HepG2 (cell line): ENCODE data around the gene AMOTL1. TPM values are rescaled to one million over a fixed set of nuclear protein-coding genes. Genes with fewer than 3 reads are reported as not detected.

ENCODE experiments used
- ATAC-seq: fragments of 200-7000 bp; cut with Tn5 transposase; 3 replicates; pipeline ENCODE4 v1.9.1; 2020; ENCODE audit warnings: mild to moderate bottlenecking, moderate library complexity
- BruUV-seq: library from RNA; stranded (reverse); fragments of 400-500 nt; replicated peaks from 2 replicates; lab custom pipeline; 2021; lab: Mats Ljungman, UMichigan
- CTCF ChIA-PET: fragments of 300-600 bp; formaldehyde crosslinking; extraction: SDS; loops from one replicate; lab custom pipeline; 2021; ENCODE audit warnings: low total read pairs, inconsistent platforms, low intra/inter-chr PET ratio; lab: Yijun Ruan, JAX
- POLR2A ChIA-PET: fragments of 350-600 bp; sonication (Branson Sonifier 250); formaldehyde crosslinking; loops from one replicate; lab custom pipeline; 2020; ENCODE audit warnings: antibody characterized with exemption, inconsistent platforms; lab: Yijun Ruan, JAX
- DNase-seq: peaks from one replicate; pipeline ENCODE4 v3.0.0-alpha.2; 2015; ENCODE audit warnings: low spot score
- FAIRE-seq: peaks from 3 replicates; lab custom pipeline; 2011; peaks lifted over from hg19 to GRCh38; lab: Jason Lieb, UNC
- H2AFZ ChIP-seq: one replicate; pipeline ENCODE4 v1.6.1; 2011; ENCODE audit warnings: low read length, inconsistent platforms
- H3K27ac ChIP-seq: fragments of 300-600 bp; 3 replicates; pipeline ENCODE4 v1.8.0; 2011; ENCODE audit warnings: mixed run types, mild to moderate bottlenecking, mixed read lengths, low read length, inconsistent platforms; ENCODE audit not compliant: insufficient read depth; ENCODE audit errors: extremely low read length
- H3K27me3 ChIP-seq, 2 experiments: fragments of 200-600 bp in 1 of 2; 2 replicates in 1 of 2; 3 replicates in 1 of 2; pipeline versions ENCODE4 v1.6.0 to v1.8.0; 2011; ENCODE audit warnings: low read length in 2 of 2, mild to moderate bottlenecking in 2 of 2, moderate library complexity in 2 of 2, inconsistent platforms in 1 of 2; ENCODE audit not compliant: insufficient read depth in 2 of 2, control insufficient read depth in 1 of 2
- H3K36me3 ChIP-seq, 2 experiments: fragments of 200-600 bp in 1 of 2; replicated peaks in 1 of 2; 2 replicates in 1 of 2; 3 replicates in 1 of 2; pipeline versions ENCODE4 v1.5.1 to v1.8.0; 2011; ENCODE audit warnings: low read length in 2 of 2, inconsistent platforms in 1 of 2; ENCODE audit not compliant: insufficient read depth in 2 of 2, control insufficient read depth in 1 of 2
- H3K4me1 ChIP-seq: 2 replicates; pipeline ENCODE4 v1.5.1; 2012; ENCODE audit warnings: low read length, inconsistent platforms; ENCODE audit not compliant: insufficient read depth
- H3K4me2 ChIP-seq: 2 replicates; pipeline ENCODE4 v1.6.0; 2011; ENCODE audit warnings: low read depth, low read length, inconsistent platforms
- H3K4me3 ChIP-seq, 3 experiments: fragments of 200-600 bp in 1 of 3; sonication (generic), shearing (Covaris generic) in 1 of 3; replicated peaks in 1 of 3; 2 replicates each; pipeline ENCODE4 v1.5.1; 2011 to 2016; ENCODE audit warnings: low read length in 3 of 3, inconsistent platforms in 2 of 3, low read depth in 2 of 3, mild to moderate bottlenecking in 2 of 3, control low read depth in 1 of 3, mixed read lengths in 1 of 3; ENCODE audit not compliant: insufficient read depth in 1 of 3
- H3K79me2 ChIP-seq: one replicate; pipeline ENCODE4 v1.6.1; 2011; ENCODE audit warnings: low read length, inconsistent platforms; ENCODE audit not compliant: insufficient read depth
- H3K9ac ChIP-seq: 2 replicates; pipeline ENCODE4 v1.6.0; 2011; ENCODE audit warnings: mild to moderate bottlenecking, low read depth, low read length, inconsistent platforms; ENCODE audit not compliant: insufficient read depth
- H3K9me3 ChIP-seq: 2 replicates; pipeline ENCODE4 v1.5.1; 2012; ENCODE audit warnings: mild to moderate bottlenecking, low read length
- H4K20me1 ChIP-seq: 2 replicates; pipeline ENCODE4 v1.6.0; 2011; ENCODE audit warnings: inconsistent platforms, mild to moderate bottlenecking, low read length, moderate library complexity; ENCODE audit not compliant: insufficient read depth
- CEBPB ChIP-seq: IDR thresholded peaks from 2 replicates; pipeline ENCODE4 v1.6.1; 2011; ENCODE audit warnings: low read depth, low read length, improper control_type of control experiment, borderline replicate concordance
- FOSL1 ChIP-seq: sonication (generic); formaldehyde crosslinking; IDR thresholded peaks from 2 replicates; pipeline ENCODE4 v1.9.0; 2021; ENCODE audit warnings: missing genetic modification reagents, borderline replicate concordance
- FOSL2 ChIP-seq: sonication (generic); formaldehyde crosslinking; IDR thresholded peaks from 2 replicates; pipeline ENCODE4 v1.4.0; 2020; ENCODE audit warnings: missing genetic modification reagents
- FOXA1 ChIP-seq, 2 experiments: fragments of 450-650 bp in 1 of 2; sonication (generic) in 1 of 2; formaldehyde crosslinking in 1 of 2; IDR thresholded peaks; 2 replicates each; pipeline versions ENCODE4 v1.4.0 to v1.6.1; 2016 to 2020; ENCODE audit warnings: missing genetic modification reagents in 1 of 2
- NBN ChIP-seq: fragments of 450-650 bp; conservative IDR thresholded peaks from 2 replicates; pipeline ENCODE4 v1.6.1; 2017
- PCBP1 ChIP-seq: fragments of 200-400 bp; formaldehyde crosslinking; IDR thresholded peaks from 2 replicates; pipeline ENCODE4 v1.6.1; 2017; ENCODE audit warnings: mild to moderate bottlenecking, low read depth, low read length, borderline replicate concordance
- ZFP90 ChIP-seq: sonication (generic); formaldehyde crosslinking; IDR thresholded peaks from 2 replicates; pipeline ENCODE4 v1.8.0; 2022; ENCODE audit warnings: missing genetic modification reagents, mild to moderate bottlenecking, inconsistent platforms, borderline replicate concordance
- ZFY ChIP-seq: sonication (generic); formaldehyde crosslinking; IDR thresholded peaks from 2 replicates; pipeline ENCODE4 v1.4.0; 2020; ENCODE audit warnings: missing genetic modification reagents
- ZNF12 ChIP-seq: sonication (generic); formaldehyde crosslinking; IDR thresholded peaks from 2 replicates; pipeline ENCODE4 v1.5.0; 2020; ENCODE audit warnings: missing genetic modification reagents
- ZNF83 ChIP-seq: sonication (generic); formaldehyde crosslinking; IDR thresholded peaks from 2 replicates; pipeline ENCODE4 v1.4.0; 2020; ENCODE audit warnings: missing genetic modification reagents, mild to moderate bottlenecking, borderline replicate concordance
- ZSCAN20 ChIP-seq: sonication (generic); formaldehyde crosslinking; IDR thresholded peaks from 2 replicates; pipeline ENCODE4 v1.4.0; 2020; ENCODE audit warnings: missing genetic modification reagents, mild to moderate bottlenecking, borderline replicate concordance
- WGBS: methylation state at CpG from one replicate; pipeline ENCODE4 v1.1.6; 2017; ENCODE audit warnings: low lambda C conversion rate; 5-methylcytosine and 5-hydroxymethylcytosine counted together
- in situ Hi-C: cut with HindIII; loops from 2 replicates; pipeline ENCODE4 v1.10.0; 2017; ENCODE audit warnings: low pct_unique_long_range_greater_than_20kb; ENCODE audit not compliant: extremely low pct_ligation_motif_present
- intact Hi-C: fragments of 100-400 bp; cut with micrococcal nuclease; formaldehyde crosslinking; loops from one replicate; pipeline ENCODE4 v1.10.0; 2022; ENCODE audit not compliant: unreplicated experiment
- polyA plus RNA-seq, 8 experiments: library from polyadenylated mRNA; depleted of rRNA in 3 of 8; stranded (reverse) in 7 of 8; unstranded in 1 of 8; fragments of >200 nt; fragmentation: Illumina TruSeq in 4 of 8; extraction: Trizol in 4 of 8; gene quantifications; 2 replicates each; pipeline versions ENCODE4 v1.2.1 to v1.2.3, GENCODE V29; 2011 to 2016; ENCODE audit warnings: low read depth in 4 of 8, missing spikeins in 1 of 8, mixed read lengths in 1 of 8; ENCODE audit not compliant: insufficient read depth in 1 of 8
- total RNA-seq, 5 experiments: library from RNA; depleted of rRNA; stranded (reverse); fragments of >200 nt; fragmentation: Illumina TruSeq; extraction: Trizol; gene quantifications; 2 replicates each; pipeline ENCODE4 v1.2.3, GENCODE V29; 2016; ENCODE audit warnings: low read depth in 1 of 5
- TF ChIP-seq, protein P1 (sequence below): sonication (generic); formaldehyde crosslinking; IDR thresholded peaks from 2 replicates; pipeline ENCODE4 v1.5.0; 2020; ENCODE audit warnings: mild to moderate bottlenecking, missing genetic modification reagents
- TF ChIP-seq, protein P2 (sequence below): sonication (generic); formaldehyde crosslinking; IDR thresholded peaks from 2 replicates; pipeline ENCODE4 v1.4.0; 2020; ENCODE audit warnings: missing genetic modification reagents, borderline replicate concordance

The AMOTL1 gene
- total and polyA plus RNA-seq, 2 of the 13 experiments (the other 11 are each of a cell fraction or from before 2014, with no cell fraction given), result 0.01 to 0.20 TPM

DNA sequence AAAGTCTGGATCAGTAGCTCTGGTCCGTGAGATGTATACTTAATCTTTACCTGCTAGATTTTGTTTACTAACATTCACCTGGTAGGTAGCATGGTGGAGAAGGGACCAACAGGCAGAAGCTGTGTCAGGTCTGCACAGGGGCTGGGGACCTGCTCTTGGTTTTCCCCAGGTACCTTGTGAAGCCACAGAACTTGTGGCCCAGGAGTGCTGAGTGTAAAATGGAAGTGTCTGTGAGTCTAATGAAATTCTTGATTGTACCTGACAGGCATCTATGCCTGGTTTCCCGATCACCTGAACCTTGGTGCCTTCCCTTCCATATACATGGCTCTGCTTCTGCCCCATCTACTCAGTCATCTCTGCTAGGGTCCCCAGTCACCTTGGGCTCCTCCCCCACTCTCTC, 110.8 kb downstream of the AMOTL1 start (continued):
- TF ChIP-seq, protein P1, sequence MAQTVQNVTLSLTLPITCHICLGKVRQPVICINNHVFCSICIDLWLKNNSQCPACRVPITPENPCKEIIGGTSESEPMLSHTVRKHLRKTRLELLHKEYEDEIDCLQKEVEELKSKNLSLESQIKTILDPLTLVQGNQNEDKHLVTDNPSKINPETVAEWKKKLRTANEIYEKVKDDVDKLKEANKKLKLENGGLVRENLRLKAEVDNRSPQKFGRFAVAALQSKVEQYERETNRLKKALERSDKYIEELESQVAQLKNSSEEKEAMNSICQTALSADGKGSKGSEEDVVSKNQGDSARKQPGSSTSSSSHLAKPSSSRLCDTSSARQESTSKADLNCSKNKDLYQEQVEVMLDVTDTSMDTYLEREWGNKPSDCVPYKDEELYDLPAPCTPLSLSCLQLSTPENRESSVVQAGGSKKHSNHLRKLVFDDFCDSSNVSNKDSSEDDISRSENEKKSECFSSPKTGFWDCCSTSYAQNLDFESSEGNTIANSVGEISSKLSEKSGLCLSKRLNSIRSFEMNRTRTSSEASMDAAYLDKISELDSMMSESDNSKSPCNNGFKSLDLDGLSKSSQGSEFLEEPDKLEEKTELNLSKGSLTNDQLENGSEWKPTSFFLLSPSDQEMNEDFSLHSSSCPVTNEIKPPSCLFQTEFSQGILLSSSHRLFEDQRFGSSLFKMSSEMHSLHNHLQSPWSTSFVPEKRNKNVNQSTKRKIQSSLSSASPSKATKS, result no peak
- TF ChIP-seq ZNF83, result no peak
- no peak for TF ChIP-seq ZFP90 (CRISPR knock-in tag)
- no peak for TF ChIP-seq PCBP1
- no peak for TF ChIP-seq ZSCAN20 (CRISPR knock-in tag)
- no peak for TF ChIP-seq CEBPB
- TF ChIP-seq, protein P2, sequence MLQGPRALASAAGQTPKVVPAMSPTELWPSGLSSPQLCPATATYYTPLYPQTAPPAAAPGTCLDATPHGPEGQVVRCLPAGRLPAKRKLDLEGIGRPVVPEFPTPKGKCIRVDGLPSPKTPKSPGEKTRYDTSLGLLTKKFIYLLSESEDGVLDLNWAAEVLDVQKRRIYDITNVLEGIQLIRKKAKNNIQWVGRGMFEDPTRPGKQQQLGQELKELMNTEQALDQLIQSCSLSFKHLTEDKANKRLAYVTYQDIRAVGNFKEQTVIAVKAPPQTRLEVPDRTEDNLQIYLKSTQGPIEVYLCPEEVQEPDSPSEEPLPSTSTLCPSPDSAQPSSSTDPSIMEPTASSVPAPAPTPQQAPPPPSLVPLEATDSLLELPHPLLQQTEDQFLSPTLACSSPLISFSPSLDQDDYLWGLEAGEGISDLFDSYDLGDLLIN, result no peak

DNA sequence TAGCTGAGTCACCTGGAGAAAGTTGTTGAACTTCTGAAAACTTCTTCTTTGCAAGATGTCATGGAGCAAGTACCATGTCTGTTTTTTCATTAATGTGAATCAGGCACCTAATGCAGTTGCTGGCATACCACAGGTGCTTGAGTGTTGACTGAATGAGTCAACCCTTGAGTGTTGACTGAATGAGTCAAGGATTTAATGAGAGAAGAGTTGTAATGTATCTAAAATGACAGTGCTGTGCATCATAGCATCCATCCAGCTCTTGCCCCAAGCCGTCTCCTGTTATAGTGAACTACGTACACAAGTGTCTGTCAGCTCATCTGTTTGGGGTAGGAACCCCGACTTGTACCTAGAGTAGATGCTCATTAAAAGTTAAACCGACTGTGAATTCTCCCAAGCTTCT, 112.1 kb downstream of the AMOTL1 start:
- ATAC-seq, result peak; percentile 34; the same call in 1 of the 3 replicates
- no peak overlapping the region for H3K4me2 ChIP-seq

More for the DNA sequence above, 112.1 kb downstream of the AMOTL1 start:
- no TSS peak for BruUV-seq
- TF ChIP-seq NBN (no peak), ZFY (CRISPR knock-in tag) (no peak), FOSL1 (peak; percentile 40; the same call in 1 of the 2 replicates), FOSL2 (CRISPR knock-in tag) (peak; percentile 88), ZNF12 (CRISPR knock-in tag) (peak; percentile 79), FOXA1 (IDR thresholded peaks at IDR 0.05) (no peak), FOXA1 (CRISPR knock-in tag; IDR thresholded peaks at IDR 0.05) (peak; percentile 50; the same call in 1 of the 2 replicates)
- H3K36me3 ChIP-seq, result no peaks in the 10 kb centered on the region
- in situ Hi-C loops, result no loop called here
- DNase-seq (peak; percentile 44), FAIRE-seq (no peak)
- ChIA-PET CTCF (no interaction called here), POLR2A (no interaction called here)
- H3K27me3 ChIP-seq, result no peaks in the 10 kb centered on the region
- H2AFZ ChIP-seq, result no peak overlapping the region
- no peaks in the 10 kb centered on the region for H4K20me1 ChIP-seq
- no peaks in the 10 kb centered on the region for H3K79me2 ChIP-seq
- no peak overlapping the region for H3K27ac ChIP-seq
- H3K9ac ChIP-seq, result no peak overlapping the region
- no peak overlapping the region for H3K4me3 ChIP-seq
- H3K9me3 ChIP-seq, result no peaks in the 10 kb centered on the region
- no peaks in the 10 kb centered on the region for H3K4me1 ChIP-seq
- intact Hi-C loops, result no loop called here
- WGBS, result 22% methylated on average over 4 of the region's 4 CpGs
